ENCODE measurements around the gene GDF7. TPM values are rescaled to one million over a fixed set of nuclear protein-coding genes. Genes with fewer than 3 reads are reported as not detected.
A peak's percentile ranks its signal among the peaks of the same experiment; 100 is the strongest.

GDF7 gene
- total and polyA plus RNA-seq, 12 donors = 0.10 to 1.2 (median 0.58) TPM

- no peaks in the 10 kb centered on the region for H3K36me3 ChIP-seq
- peaks cover 0 to 5% (median 0%) of the 10 kb centered on the region in 9 donors for H3K4me1 ChIP-seq
- no peak for ATAC-seq
- H3K27ac ChIP-seq = no peak overlapping the region
- TF ChIP-seq CTCF (IDR thresholded peaks at IDR 0.05) = no peak
- H3K9me3 ChIP-seq = no peaks in the 10 kb centered on the region
- H3K4me3 ChIP-seq = no peak overlapping the region
- DNase-seq = no peak
- WGBS, 2 donors = 77 to 81% methylated on average over 4 of the region's 4 CpGs
- peaks cover 2 to 49% (median 36%) of the 10 kb centered on the region in 7 donors for H3K27me3 ChIP-seq
- intact Hi-C loops (cut with DNase I) = no loop called here
Measured at GRCh38 chr2:20657522-20658235, 9.3 kb upstream of the GDF7 start.

GRCh38 chr2:20660506-20661420 lies 6.2 kb upstream of the GDF7 start:
- intact Hi-C loops (cut with DNase I) = loop anchor here in 9 of 10 donors (1.0 to 10.0 kb wide), 7 partner anchors 164 to 457 kb away; partner anchors contain the start of gene LDAH (in 1 of the 9)
- peaks cover 12 to 80% (median 67%) of the 10 kb centered on the region in 7 donors for H3K27me3 ChIP-seq
- no peak for ATAC-seq
- peaks cover 0 to 10% (median 8%) of the 10 kb centered on the region in 9 donors for H3K4me1 ChIP-seq
- no peak for TF ChIP-seq CTCF (IDR thresholded peaks at IDR 0.05)
- H3K4me3 ChIP-seq = no peak overlapping the region
- 45 to 48% methylated on average over 8 of the region's 8 CpGs for WGBS, 2 donors
- no peak overlapping the region for H3K27ac ChIP-seq
- H3K36me3 ChIP-seq = no peaks in the 10 kb centered on the region
- no peak for DNase-seq
- no peaks in the 10 kb centered on the region for H3K9me3 ChIP-seq

GRCh38 chr2:20661421-20662307 lies 5.3 kb upstream of the GDF7 start:
- DNase-seq (peak; percentile 50 to 63), ATAC-seq (peak; percentile 46 to 82 (median 76))
- peak; percentile 89 to 99 (median 97) for TF ChIP-seq CTCF (IDR thresholded peaks at IDR 0.05)
- Histone ChIP-seq H3K4me3 (no peak overlapping the region), H3K27ac (no peak overlapping the region), H3K36me3 (no peaks in the 10 kb centered on the region), H3K27me3 (peaks cover 17 to 89% (median 76%) of the 10 kb centered on the region in 7 donors), H3K4me1 (peaks cover 0 to 19% (median 17%) of the 10 kb centered on the region in 9 donors), H3K9me3 (no peaks in the 10 kb centered on the region)
- intact Hi-C loops (cut with DNase I) = loop anchor here (1.0 to 10.0 kb wide), 8 partner anchors 163 to 456 kb away; partner anchors contain the start of gene LDAH (in 1 of the 10)
- 29 to 31% methylated on average over 11 of the region's 11 CpGs for WGBS, 2 donors
